Right hindlimb (tissue), 1 donor: Measurements from ENCODE around the gene POLA2.
"Not testable (repeated sequence)": the region's sequence is repeated elsewhere in the genome, so short reads cannot be mapped to it uniquely, and the experiment has no call there.

Experiments used
- DNase-seq: peaks from one replicate; pipeline ENCODE4 v3.0.0-alpha.2; 2018

POLA2 gene

GRCh38 chr11:65309006-65309405 is 47.2 kb downstream of the POLA2 start:
- no peak for DNase-seq

- DNase-seq, result no peak
Observed at GRCh38 chr11:65310215-65310614, 48.5 kb downstream of the POLA2 start.

GRCh38 chr11:65310736-65311135 is 49.0 kb downstream of the POLA2 start:
- DNase-seq, result no peak

GRCh38 chr11:65311170-65311678 is 49.5 kb downstream of the POLA2 start:
- DNase-seq, result no peak

- peak; percentile 93 for DNase-seq
Observed at GRCh38 chr11:65314501-65315203, 52.9 kb downstream of the POLA2 start, which contains the start of gene CDC42EP2. Gene CDC42EP2 (plus strand): TSS chr11:65314866. CDS start chr11:65320899, 6,033 bp downstream.

- peak; percentile 89 for DNase-seq
Observed at GRCh38 chr11:65315204-65315865, 53.6 kb downstream of the POLA2 start.

GRCh38 chr11:65315866-65316226 is 54.1 kb downstream of the POLA2 start:
- no peak for DNase-seq

GRCh38 chr11:65316227-65317024 is 54.7 kb downstream of the POLA2 start:
- peak; percentile 91 for DNase-seq

GRCh38 chr11:65317025-65317786 is 55.4 kb downstream of the POLA2 start:
- peak; percentile 88 for DNase-seq

- no peak for DNase-seq
Observed at GRCh38 chr11:65320386-65321075, 58.8 kb downstream of the POLA2 start.

- DNase-seq, result no peak
Observed at GRCh38 chr11:65321076-65321475, 59.3 kb downstream of the POLA2 start.

- DNase-seq, result no peak
Observed at GRCh38 chr11:65321828-65322485, 60.2 kb downstream of the POLA2 start.

GRCh38 chr11:65323813-65324212 is 62.1 kb downstream of the POLA2 start:
- no peak for DNase-seq

- DNase-seq, result no peak
Observed at GRCh38 chr11:65325435-65325834, 63.7 kb downstream of the POLA2 start.

- no peak for DNase-seq
Observed at GRCh38 chr11:65327021-65327420, 65.3 kb downstream of the POLA2 start.

GRCh38 chr11:65329478-65329877 is 67.7 kb downstream of the POLA2 start:
- no peak for DNase-seq

- DNase-seq, result peak; percentile 84
Observed at GRCh38 chr11:65329944-65330403, 68.2 kb downstream of the POLA2 start.

- DNase-seq, result no peak
Observed at GRCh38 chr11:65330544-65330943, 68.8 kb downstream of the POLA2 start.

GRCh38 chr11:65332591-65332990 is 70.8 kb downstream of the POLA2 start:
- DNase-seq, result not testable (repeated sequence)

GRCh38 chr11:65334696-65335295 is 73.0 kb downstream of the POLA2 start:
- DNase-seq, result no peak

- DNase-seq, result no peak
Observed at GRCh38 chr11:65338676-65339075, 76.9 kb downstream of the POLA2 start.
